Heart right ventricle (tissue), 16 donors: Measurements from ENCODE around the gene SLC9A5. TPM values are rescaled to one million over a fixed set of nuclear protein-coding genes. Genes with fewer than 3 reads are reported as not detected.

ENCODE experiments used
- ATAC-seq, 8 donors: fragments of 200-7000 bp; cut with Tn5 transposase; one replicate each; pipeline ENCODE4 v1.9.1; 2020; ENCODE audit warnings: mild to moderate bottlenecking in 8 of 8, moderate library complexity in 8 of 8, moderate number of reproducible peaks in 1 of 8
- DNase-seq, 2 donors: peaks; one replicate each; pipeline ENCODE4 v3.0.0-alpha.2; 2020
- H3K27ac ChIP-seq, 10 donors: fragments of 200-600 bp; sonication (generic) in 2 of 10; one replicate each; pipeline versions ENCODE4 v1.5.0 to v1.8.0; 2020 to 2022; ENCODE audit warnings: mild to moderate bottlenecking in 3 of 10
- H3K27me3 ChIP-seq, 7 donors: fragments of 200-600 bp; one replicate each; pipeline ENCODE4 v1.8.0; 2021 to 2022; ENCODE audit warnings: mild to moderate bottlenecking in 2 of 7
- H3K36me3 ChIP-seq, 9 donors: fragments of 200-600 bp; sonication (generic) in 1 of 9; one replicate each; pipeline versions ENCODE4 v1.5.0 to v1.8.0; 2020 to 2022; ENCODE audit warnings: mild to moderate bottlenecking in 2 of 9
- H3K4me1 ChIP-seq, 9 donors: fragments of 200-600 bp; sonication (generic) in 1 of 9; one replicate each; pipeline versions ENCODE4 v1.5.0 to v1.8.0; 2020 to 2022; ENCODE audit warnings: mild to moderate bottlenecking in 4 of 9
- H3K4me3 ChIP-seq, 10 donors: fragments of 200-600 bp; sonication (generic) in 2 of 10; one replicate each; pipeline versions ENCODE4 v1.5.0 to v1.8.0; 2020 to 2022; ENCODE audit warnings: mild to moderate bottlenecking in 7 of 10, moderate library complexity in 2 of 10
- H3K9me3 ChIP-seq, 11 donors: fragments of 200-600 bp in 10 of 11; sonication (generic) in 2 of 11; one replicate each; pipeline versions ENCODE4 v1.5.0 to v1.8.0; 2013 to 2022; ENCODE audit warnings: mild to moderate bottlenecking in 2 of 11, control low read depth in 1 of 11, moderate library complexity in 1 of 11
- WGBS, 2 donors: extraction: QIAGEN DNeasy Blood & Tissue Kit; methylation state at CpG; one replicate each; pipeline ENCODE4 v1.1.7; 2013; ENCODE audit warnings: inconsistent platforms in 1 of 2; 5-methylcytosine and 5-hydroxymethylcytosine counted together
- intact Hi-C, 10 donors: fragments of 100-400 bp; cut with DNase I; formaldehyde crosslinking; loops; one replicate each; pipeline versions ENCODE4 v1.11.1 to v1.14.2; 2022
- polyA plus RNA-seq, 2 donors: library from polyadenylated mRNA; stranded (reverse); fragments of 200-250 nt; gene quantifications; one replicate each; pipeline ENCODE4 v1.2.3, GENCODE V29; 2013
- total RNA-seq, 10 donors: library from RNA; stranded (reverse); fragmentation: NEBNext Ultra II Directional in 3 of 10; extraction: Animal tissue kit (Norgen Biotek cat#: 25700) in 3 of 10; gene quantifications; one replicate each; pipeline versions ENCODE4 v1.2.1 to v1.2.4, GENCODE V29; 2021 to 2023
- TF ChIP-seq, protein P1 (sequence below), 9 donors: fragments of 200-600 bp; sonication (generic) in 2 of 9; IDR thresholded peaks; one replicate each; pipeline versions ENCODE4 v1.5.0 to v1.8.0; 2021 to 2022; ENCODE audit warnings: antibody characterized with exemption in 9 of 9, mild to moderate bottlenecking in 5 of 9, moderate library complexity in 1 of 9
- donor health status: Arrhythmogenic right ventricular cardiomyopathy.
- donor health status: ischemic (EF 13 %, LVEDD 7.1; RV severe dilation, severe dysfunction).
- donor health status: healthy with polysubstance abuse.
- donor health status: DM: no; HTN: yes; CAD: no.
- donor health status: DM: no; HTN: no; CAD: no.
- donor health status: ischemic (EF 25% LVEDD 6.9; RV normal size, moderate dysfunction).
- donor health status: ischemic (EF 25% LVEDD 5.7; RV mildly dilated, moderate dysfunction).
- donor health status: healthy.
- donor health status: DM: yes; HTN: yes; CAD: no.
- donor health status: Ischemic cardiomyopathy.
- donor health status: ischemic (EF 35%, LVEDD 5.7; RV mildly dilated, moderate dysfunction).
- donor health status: nonischemic (EF 11% LVEDD 7.7; RV severe dilation, severe dysfunction).
- donor health status: DM: yes; HTN: yes; CAD: no.
- donor health status: PGD.
- donor health status: ischemic (EF 29% LVEDD 5.4; RV normal size, mild dysfunction).
- donor health status: nonischemic (EF 23%, LVEDD 6.1; RV moderate dilation, normal function).

The SLC9A5 gene
- total and polyA plus RNA-seq, 12 donors, result 0.26 to 2.4 (median 1.0) TPM

DNA sequence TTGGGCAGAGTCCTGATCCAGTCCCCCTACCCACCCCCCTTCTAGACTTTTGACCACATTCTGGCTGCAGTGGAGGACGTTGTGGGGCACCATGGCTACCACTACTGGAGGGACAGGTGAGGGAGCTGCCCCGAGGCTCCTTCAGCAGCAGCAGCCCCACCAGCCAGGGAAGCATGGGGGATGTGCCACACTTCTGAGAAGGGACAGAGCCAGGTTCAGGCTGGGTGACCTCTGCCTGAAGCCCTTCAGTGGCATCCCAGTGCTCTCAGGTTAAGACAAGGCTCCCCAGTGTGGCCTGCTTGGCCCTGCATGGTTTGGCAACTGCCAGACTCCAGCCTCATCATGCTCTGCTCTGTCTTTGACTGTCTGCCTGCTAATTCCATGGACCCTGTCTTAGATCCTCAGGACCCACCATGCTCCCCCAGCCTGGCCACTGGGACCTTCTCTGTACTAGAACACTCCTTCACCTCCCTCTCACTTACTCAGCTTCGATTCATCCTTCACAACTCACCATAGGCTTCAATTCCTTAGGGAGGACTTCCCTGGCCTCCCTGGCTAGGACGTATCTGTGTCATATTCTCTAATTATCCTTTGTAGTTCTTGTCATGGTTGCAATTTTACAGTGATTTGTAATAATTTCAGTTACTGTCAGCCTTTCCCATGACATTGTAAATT lies 8.8 kb downstream of the SLC9A5 start:
- no peaks in the 10 kb centered on the region for H3K27me3 ChIP-seq
- no peak overlapping the region for H3K4me3 ChIP-seq
- peaks cover 0 to 8% (median 0%) of the 10 kb centered on the region in 9 donors for H3K4me1 ChIP-seq
- TF ChIP-seq, protein P1, sequence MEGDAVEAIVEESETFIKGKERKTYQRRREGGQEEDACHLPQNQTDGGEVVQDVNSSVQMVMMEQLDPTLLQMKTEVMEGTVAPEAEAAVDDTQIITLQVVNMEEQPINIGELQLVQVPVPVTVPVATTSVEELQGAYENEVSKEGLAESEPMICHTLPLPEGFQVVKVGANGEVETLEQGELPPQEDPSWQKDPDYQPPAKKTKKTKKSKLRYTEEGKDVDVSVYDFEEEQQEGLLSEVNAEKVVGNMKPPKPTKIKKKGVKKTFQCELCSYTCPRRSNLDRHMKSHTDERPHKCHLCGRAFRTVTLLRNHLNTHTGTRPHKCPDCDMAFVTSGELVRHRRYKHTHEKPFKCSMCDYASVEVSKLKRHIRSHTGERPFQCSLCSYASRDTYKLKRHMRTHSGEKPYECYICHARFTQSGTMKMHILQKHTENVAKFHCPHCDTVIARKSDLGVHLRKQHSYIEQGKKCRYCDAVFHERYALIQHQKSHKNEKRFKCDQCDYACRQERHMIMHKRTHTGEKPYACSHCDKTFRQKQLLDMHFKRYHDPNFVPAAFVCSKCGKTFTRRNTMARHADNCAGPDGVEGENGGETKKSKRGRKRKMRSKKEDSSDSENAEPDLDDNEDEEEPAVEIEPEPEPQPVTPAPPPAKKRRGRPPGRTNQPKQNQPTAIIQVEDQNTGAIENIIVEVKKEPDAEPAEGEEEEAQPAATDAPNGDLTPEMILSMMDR (IDR thresholded peaks at IDR 0.05), result no peak
- WGBS, 2 donors, result 84% methylated on average over 4 of the region's 4 CpGs
- intact Hi-C loops, result no loop called here
- ATAC-seq (no peak), DNase-seq (no peak)
- no peaks in the 10 kb centered on the region for H3K9me3 ChIP-seq
- H3K27ac ChIP-seq, result no peak overlapping the region
- no peaks in the 10 kb centered on the region for H3K36me3 ChIP-seq

GRCh38 chr16:67258161-67258835 lies 9.5 kb downstream of the SLC9A5 start:
- no peak for ATAC-seq
- Histone ChIP-seq H3K27me3 (no peaks in the 10 kb centered on the region), H3K36me3 (no peaks in the 10 kb centered on the region), H3K9me3 (no peaks in the 10 kb centered on the region), H3K4me1 (peaks cover 0 to 8% (median 0%) of the 10 kb centered on the region in 9 donors), H3K4me3 (no peak overlapping the region), H3K27ac (no peak overlapping the region)
- intact Hi-C loops, result no loop called here
- WGBS, 2 donors, result 82 to 88% methylated on average over 11 of the region's 11 CpGs
- no peak for DNase-seq
- TF ChIP-seq, protein P1 (IDR thresholded peaks at IDR 0.05), result no peak

GRCh38 chr16:67259705-67260104 lies 10.9 kb downstream of the SLC9A5 start:
- no peak overlapping the region for H3K27ac ChIP-seq
- 95 to 96% methylated on average over 12 of the region's 12 CpGs for WGBS, 2 donors
- H3K27me3 ChIP-seq, result no peaks in the 10 kb centered on the region
- ATAC-seq (no peak), DNase-seq (no peak)
- H3K9me3 ChIP-seq, result no peaks in the 10 kb centered on the region
- no peak overlapping the region for H3K4me3 ChIP-seq
- TF ChIP-seq, protein P1 (IDR thresholded peaks at IDR 0.05), result no peak
- intact Hi-C loops, result loop anchor here in 3 of 10 donors (5.0 to 10.0 kb wide), 3 partner anchors 135 to 145 kb away; partner anchors contain the start of gene TPPP3 (in 1 of the 3)
- H3K4me1 ChIP-seq, result peaks cover 0 to 8% (median 0%) of the 10 kb centered on the region in 9 donors
- no peaks in the 10 kb centered on the region for H3K36me3 ChIP-seq

- TF ChIP-seq, protein P1 (IDR thresholded peaks at IDR 0.05), result peak; percentile 26 to 68 (median 58)
- no peak overlapping the region for H3K27ac ChIP-seq
- no peak for DNase-seq
- 58 to 64% methylated on average over 4 of the region's 4 CpGs for WGBS, 2 donors
- peaks cover 0 to 5% (median 0%) of the 10 kb centered on the region in 7 donors for H3K27me3 ChIP-seq
- no peak overlapping the region for H3K4me3 ChIP-seq
- peaks cover 0 to 8% (median 0%) of the 10 kb centered on the region in 9 donors for H3K4me1 ChIP-seq
- H3K9me3 ChIP-seq, result no peaks in the 10 kb centered on the region
- ATAC-seq, result peak; percentile 27 to 85 (median 70)
- H3K36me3 ChIP-seq, result no peaks in the 10 kb centered on the region
- intact Hi-C loops, result loop anchor here in 3 of 10 donors (5.0 to 10.0 kb wide), 3 partner anchors 134 to 144 kb away; partner anchors contain the start of gene TPPP3 (in 1 of the 3)
These were observed 11.8 kb downstream of the SLC9A5 start for GRCh38 chr16:67260426-67261063.
